Spinal cord (tissue), 10 donors: ENCODE measurements around the gene TCP1. TPM values are rescaled to one million over a fixed set of nuclear protein-coding genes. Genes with fewer than 3 reads are reported as not detected.
"Not testable (repeated sequence)": the region's sequence is repeated elsewhere in the genome, so short reads cannot be mapped to it uniquely, and the experiment has no call there.

Source experiments
- DNase-seq, 6 donors: peaks; one replicate each; pipeline versions ENCODE4 v3.0.0 to v3.0.0-alpha.2; 2013 to 2015; ENCODE audit warnings: low spot score in 6 of 6, low read depth in 4 of 6
- H3K27ac ChIP-seq: one replicate; pipeline ENCODE4 v1.5.1; 2013; ENCODE audit warnings: low read depth, low read length, control low read depth
- H3K27me3 ChIP-seq: one replicate; pipeline ENCODE4 v1.6.1; 2013; ENCODE audit warnings: low read length; ENCODE audit not compliant: control insufficient read depth, insufficient read depth
- H3K36me3 ChIP-seq: one replicate; pipeline ENCODE4 v1.6.1; 2013; ENCODE audit warnings: low read length; ENCODE audit not compliant: control insufficient read depth, insufficient read depth
- H3K4me1 ChIP-seq: one replicate; pipeline ENCODE4 v1.6.1; 2013; ENCODE audit warnings: low read length; ENCODE audit not compliant: control insufficient read depth, insufficient read depth
- H3K4me3 ChIP-seq: one replicate; pipeline ENCODE4 v1.5.1; 2013; ENCODE audit warnings: low read depth, low read length, control low read depth
- H3K9me3 ChIP-seq: one replicate; pipeline ENCODE4 v1.6.1; 2013; ENCODE audit warnings: low read length; ENCODE audit not compliant: control insufficient read depth, insufficient read depth
- WGBS: methylation state at CpG from one replicate; pipeline ENCODE4 v1.1.5; 2013; ENCODE audit warnings: missing lambda C conversion rate; ENCODE audit not compliant: insufficient coverage; 5-methylcytosine and 5-hydroxymethylcytosine counted together
- polyA plus RNA-seq, 2 donors: library from polyadenylated mRNA; unstranded; fragments of 120-200 nt; gene quantifications; one replicate each; pipeline ENCODE4 v1.2.1, GENCODE V29; 2013; ENCODE audit not compliant: insufficient read length in 2 of 2
- total RNA-seq, 2 donors: library from RNA; depleted of rRNA in 1 of 2; stranded (reverse); fragments of 120-200 nt in 1 of 2; fragments of >200 nt in 1 of 2; gene quantifications; one replicate each; pipeline versions ENCODE4 v1.2.3 to v1.2.4, GENCODE V29; 2013 to 2014
- donor health status: healthy.

The TCP1 gene
- total and polyA plus RNA-seq, 4 donors: 184 to 239 (median 205) TPM

GRCh38 chr6:159753081-159753872 is 36.1 kb downstream of the TCP1 start:
- DNase-seq: no peak
- Histone ChIP-seq H3K36me3 (peaks cover 17% of the 10 kb centered on the region), H3K9me3 (no peaks in the 10 kb centered on the region), H3K4me3 (no peak overlapping the region), H3K27me3 (no peaks in the 10 kb centered on the region), H3K27ac (no peak overlapping the region), H3K4me1 (no peaks in the 10 kb centered on the region)
- 93% methylated on average over 4 of the region's 6 CpGs for WGBS

DNA sequence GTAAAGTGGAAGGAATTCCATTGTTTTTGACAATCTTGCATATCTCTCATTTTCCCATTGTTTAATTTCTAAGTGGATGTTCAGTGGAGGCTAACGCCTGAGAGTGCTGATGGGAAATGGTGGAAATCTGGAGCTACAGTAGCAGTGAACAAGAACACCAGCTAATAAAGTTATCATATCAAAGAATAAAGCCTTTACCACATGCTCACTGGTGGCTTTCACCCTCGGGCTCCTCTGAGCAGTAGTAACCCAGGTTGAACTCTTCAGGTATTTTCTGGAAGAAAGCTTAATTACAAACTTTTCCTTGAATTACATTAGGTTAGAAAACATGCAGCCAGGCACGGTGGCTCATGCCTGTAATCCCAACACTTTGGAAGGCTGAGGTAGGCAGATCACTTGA is 38.0 kb downstream of the TCP1 start:
- peaks cover 8% of the 10 kb centered on the region for H3K36me3 ChIP-seq
- no peaks in the 10 kb centered on the region for H3K9me3 ChIP-seq
- WGBS: no CpG with 5 or more reads among the region's 3 CpGs
- H3K4me1 ChIP-seq: no peaks in the 10 kb centered on the region
- no peaks in the 10 kb centered on the region for H3K27me3 ChIP-seq
- H3K27ac ChIP-seq: no peak overlapping the region
- H3K4me3 ChIP-seq: no peak overlapping the region
- no peak for DNase-seq

DNA sequence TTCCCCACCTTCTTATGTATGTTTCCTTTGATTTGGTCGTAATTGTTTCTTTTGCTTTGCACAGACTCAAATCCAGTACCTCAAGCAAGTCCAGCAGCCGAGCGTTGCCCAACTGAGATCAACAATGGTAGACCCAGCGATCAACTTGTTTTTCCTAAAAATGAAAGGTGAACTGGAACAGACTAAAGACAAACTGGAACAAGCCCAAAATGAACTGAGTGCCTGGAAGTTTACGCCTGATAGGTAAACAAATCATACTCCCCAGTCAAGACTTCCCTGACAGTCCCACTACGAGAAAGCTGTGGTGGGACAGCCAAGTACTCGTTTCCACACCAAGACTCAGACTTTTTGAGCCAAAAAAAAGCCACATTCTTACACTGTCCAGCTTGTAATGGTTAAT is 41.3 kb downstream of the TCP1 start:
- H3K4me1 ChIP-seq, H3K4me3 ChIP-seq, H3K36me3 ChIP-seq, DNase-seq, H3K9me3 ChIP-seq, H3K27me3 ChIP-seq, H3K27ac ChIP-seq: not testable (repeated sequence)
- no CpG with 5 or more reads among the region's 7 CpGs for WGBS

- WGBS: no CpG with 5 or more reads among the region's 1 CpG
Observed at GRCh38 chr6:159746759-159747158, 42.6 kb downstream of the TCP1 start.

GRCh38 chr6:159745081-159745480 is 44.3 kb downstream of the TCP1 start:
- 100% methylated on average over 4 of the region's 7 CpGs for WGBS
- Histone ChIP-seq H3K4me1 (no peaks in the 10 kb centered on the region), H3K9me3 (no peaks in the 10 kb centered on the region), H3K36me3 (peaks cover 25% of the 10 kb centered on the region), H3K4me3 (no peak overlapping the region), H3K27ac (no peak overlapping the region), H3K27me3 (no peaks in the 10 kb centered on the region)
- DNase-seq: no peak

More at GRCh38 chr6:159746759-159747158, 42.6 kb downstream of the TCP1 start:
- no peak for DNase-seq
- H3K4me1 ChIP-seq: no peaks in the 10 kb centered on the region
- no peak overlapping the region for H3K4me3 ChIP-seq
- no peak overlapping the region for H3K27ac ChIP-seq
- no peaks in the 10 kb centered on the region for H3K9me3 ChIP-seq
- no peaks in the 10 kb centered on the region for H3K27me3 ChIP-seq
- H3K36me3 ChIP-seq: peaks cover 17% of the 10 kb centered on the region

GRCh38 chr6:159742165-159742564 is 47.2 kb downstream of the TCP1 start:
- H3K4me3 ChIP-seq: no peak overlapping the region
- WGBS: 100% methylated on average over 1 of the region's 1 CpG
- H3K27me3 ChIP-seq: no peaks in the 10 kb centered on the region
- H3K36me3 ChIP-seq: peaks cover 27% of the 10 kb centered on the region
- H3K4me1 ChIP-seq: no peaks in the 10 kb centered on the region
- DNase-seq: no peak
- H3K9me3 ChIP-seq: no peaks in the 10 kb centered on the region
- no peak overlapping the region for H3K27ac ChIP-seq

DNA sequence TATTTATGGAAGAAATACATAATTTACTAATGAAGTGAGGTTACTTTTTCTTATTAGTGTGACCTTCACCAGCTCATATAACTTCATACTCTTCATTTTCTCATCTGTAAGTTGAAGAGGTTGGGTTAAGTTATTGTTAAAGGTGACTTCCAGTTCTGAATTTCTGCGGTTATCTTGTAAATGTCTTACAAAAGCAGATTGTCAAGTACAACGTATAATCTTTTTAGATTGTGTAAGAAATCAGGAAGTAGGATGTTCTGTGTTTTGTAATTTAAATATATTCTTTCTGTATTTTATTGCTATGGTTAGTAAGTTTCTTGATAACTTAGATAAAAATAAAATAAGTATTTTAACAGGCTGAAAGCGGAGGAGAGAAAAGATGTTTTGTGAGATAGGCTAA is 50.1 kb downstream of the TCP1 start:
- Histone ChIP-seq H3K27ac (no peak overlapping the region), H3K4me1 (peaks cover 3% of the 10 kb centered on the region), H3K36me3 (peaks cover 23% of the 10 kb centered on the region), H3K9me3 (no peaks in the 10 kb centered on the region), H3K4me3 (no peak overlapping the region), H3K27me3 (no peaks in the 10 kb centered on the region)
- no CpG with 5 or more reads among the region's 3 CpGs for WGBS
- DNase-seq: no peak

GRCh38 chr6:159736908-159737307 is 52.5 kb downstream of the TCP1 start:
- DNase-seq: no peak
- Histone ChIP-seq H3K36me3 (peaks cover 16% of the 10 kb centered on the region), H3K9me3 (no peaks in the 10 kb centered on the region), H3K27me3 (no peaks in the 10 kb centered on the region), H3K4me1 (peaks cover 3% of the 10 kb centered on the region), H3K27ac (no peak overlapping the region), H3K4me3 (no peak overlapping the region)
- WGBS: 100% methylated on average over 2 of the region's 7 CpGs

GRCh38 chr6:159733395-159733794 is 56.0 kb downstream of the TCP1 start:
- not testable (repeated sequence) for H3K36me3 ChIP-seq, H3K27me3 ChIP-seq, H3K27ac ChIP-seq, DNase-seq, H3K4me1 ChIP-seq, H3K4me3 ChIP-seq, H3K9me3 ChIP-seq
- WGBS: 100% methylated on average over 3 of the region's 12 CpGs

GRCh38 chr6:159732550-159732949 is 56.9 kb downstream of the TCP1 start:
- 94% methylated on average over 4 of the region's 12 CpGs for WGBS
- not testable (repeated sequence) for H3K36me3 ChIP-seq, H3K27me3 ChIP-seq, H3K4me3 ChIP-seq, H3K4me1 ChIP-seq, DNase-seq, H3K27ac ChIP-seq, H3K9me3 ChIP-seq
